ENCODE results near the gene SLC26A4.

GRCh38 chr7:107652642-107653041 is 8.0 kb upstream of the SLC26A4 start:
- TF ChIP-seq ZNF766 (CRISPR knock-in tag; conservative IDR thresholded peaks at IDR 0.05) (no peak), ZNF253 (CRISPR knock-in tag; conservative IDR thresholded peaks at IDR 0.05) (no peak), YY1 (IDR thresholded peaks at IDR 0.05; ENCODE audit: borderline replicate concordance in 1 of 3, control insufficient read depth in 1 of 3, extremely low read depth in 1 of 3, insufficient read depth in 3 of 3, insufficient read length in 1 of 3, insufficient replicate concordance in 2 of 3, low read depth in 1 of 3, low read length in 2 of 3) (no peak), NUFIP1 (IDR thresholded peaks at IDR 0.05; ENCODE audit: partially characterized antibody) (no peak)
